Measurements from ENCODE around the gene FGF1.

FGF1 gene

DNA sequence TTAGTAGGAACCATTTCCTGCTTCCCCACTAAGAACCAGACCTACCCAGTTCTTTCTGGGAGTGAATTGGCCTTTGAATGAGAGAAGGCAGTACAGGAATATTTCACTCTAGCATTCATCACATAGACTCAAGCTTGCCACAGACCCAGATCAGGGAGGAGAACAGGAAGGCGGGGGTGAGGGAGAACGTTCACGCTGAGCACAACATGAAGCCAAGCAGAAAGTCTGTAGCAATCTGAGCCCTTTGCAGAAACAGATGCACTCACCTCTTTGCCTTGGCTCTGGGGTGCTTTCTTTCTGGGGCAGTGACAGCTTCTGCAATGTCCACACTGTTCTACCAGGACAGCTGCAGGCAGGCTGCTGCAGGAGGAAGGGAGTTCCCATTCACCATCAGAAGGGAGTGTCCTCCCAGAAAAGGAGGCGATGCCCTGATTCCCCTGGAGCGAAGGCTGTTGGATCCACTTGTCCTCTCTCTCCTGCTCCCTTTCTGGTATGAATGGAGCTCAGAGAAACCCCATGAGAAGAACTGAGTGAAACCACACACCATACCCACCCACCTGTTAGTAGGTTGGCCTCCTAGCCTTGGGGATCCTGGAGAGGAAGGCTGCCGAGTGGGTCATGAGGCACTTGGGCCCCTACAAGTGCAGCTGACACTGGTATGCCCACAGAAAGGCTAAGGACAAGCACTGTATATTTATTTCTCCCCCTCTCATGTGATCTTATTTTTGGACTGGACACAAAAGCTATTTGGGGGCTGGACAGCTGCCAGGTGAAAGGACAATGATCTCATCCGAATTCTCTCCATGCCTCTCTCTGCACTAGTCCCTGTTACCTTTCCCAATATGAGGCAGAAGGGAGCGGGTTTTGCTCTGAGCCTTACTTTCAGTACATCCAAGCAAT lies 11.7 kb upstream of the FGF1 start:
- DNase-seq (ENCODE audit: low read depth, low spot score) = no peak

DNA sequence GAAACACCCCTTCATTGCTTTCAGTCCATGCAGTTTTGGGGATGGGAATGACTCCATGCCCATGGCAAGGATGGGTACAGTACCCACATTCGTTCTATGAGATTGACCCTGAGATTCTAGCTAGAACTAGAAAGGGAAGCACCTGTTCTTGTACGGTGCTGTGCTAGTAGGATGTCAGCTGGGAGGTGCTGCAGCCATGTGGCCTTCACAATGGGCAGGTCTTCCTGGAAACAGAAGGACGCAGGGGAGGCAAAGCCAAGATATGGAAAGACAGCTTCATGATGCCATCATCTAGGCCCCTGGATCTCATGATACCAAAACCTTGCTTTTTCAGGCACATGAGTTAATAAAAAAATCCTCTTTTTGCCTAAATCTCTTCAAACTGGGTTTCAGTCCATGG lies 10.5 kb upstream of the FGF1 start:
- no peak overlapping the region for H3K27ac ChIP-seq
- no peak for DNase-seq (ENCODE audit: low read depth, low spot score)

More for the DNA sequence above, 11.7 kb upstream of the FGF1 start:
- no peak overlapping the region for H3K27ac ChIP-seq

DNA sequence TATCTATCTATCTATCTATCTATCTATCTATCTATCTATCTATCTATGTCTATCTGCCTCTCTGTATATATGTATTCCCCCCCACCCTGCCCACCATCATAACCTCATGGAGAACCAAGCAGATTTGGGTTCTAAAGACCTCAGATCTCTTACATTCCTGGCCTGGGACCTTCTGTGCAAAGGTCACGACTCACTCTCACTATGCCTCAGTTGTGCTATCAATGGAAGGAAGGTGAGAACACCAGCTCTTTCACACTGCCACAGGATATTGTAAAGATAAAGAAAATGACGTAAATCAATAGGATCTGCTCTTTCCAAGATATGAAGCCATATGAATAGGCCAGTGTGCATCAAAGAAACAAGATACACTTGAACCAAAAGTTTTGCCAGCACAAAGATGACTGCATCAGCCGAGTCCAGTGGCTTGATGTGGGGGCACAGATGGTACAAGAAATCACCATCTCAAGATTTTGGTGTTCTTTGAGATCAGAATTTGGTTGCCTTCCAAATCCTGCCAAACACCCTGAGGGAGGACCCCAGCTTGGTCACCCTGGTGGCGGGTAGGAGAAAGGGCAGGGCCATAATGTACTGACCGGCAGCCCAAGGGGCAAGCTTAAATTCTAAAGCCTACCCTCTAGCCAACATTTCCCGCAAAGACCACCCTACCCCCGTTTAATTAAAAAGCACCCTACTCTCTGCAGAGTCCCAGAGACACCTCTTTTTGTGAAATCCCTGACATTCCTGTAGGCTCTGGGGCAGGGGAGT lies 8.4 kb upstream of the FGF1 start:
- no peak for DNase-seq (ENCODE audit: low read depth, low spot score)
- no peak overlapping the region for H3K27ac ChIP-seq

- DNase-seq (ENCODE audit: low read depth, low spot score) = no peak
- no peak overlapping the region for H3K27ac ChIP-seq
Measured at GRCh38 chr5:142692321-142692894, 6.5 kb upstream of the FGF1 start.

DNA sequence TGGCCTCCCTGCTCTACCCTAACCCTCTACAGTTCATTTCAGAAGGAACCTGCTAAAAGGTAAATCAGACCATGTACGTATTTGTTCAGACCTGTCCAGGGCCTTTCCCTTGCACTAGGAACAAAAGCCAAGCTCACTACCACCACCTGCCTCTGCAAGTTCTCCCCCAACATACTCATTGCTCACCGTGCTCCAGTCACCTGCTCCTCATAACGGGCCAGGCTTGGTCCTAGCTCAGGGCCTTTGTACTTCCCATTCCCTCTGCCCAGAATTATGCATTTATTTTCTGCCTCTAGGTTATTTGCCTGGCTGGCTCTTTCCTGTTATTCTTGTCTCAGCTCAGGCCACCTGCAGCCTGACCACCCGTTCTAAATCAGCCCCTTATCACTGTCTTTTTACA lies 4.8 kb upstream of the FGF1 start:
- no peak overlapping the region for H3K27ac ChIP-seq
- no peak for DNase-seq (ENCODE audit: low read depth, low spot score)

DNA sequence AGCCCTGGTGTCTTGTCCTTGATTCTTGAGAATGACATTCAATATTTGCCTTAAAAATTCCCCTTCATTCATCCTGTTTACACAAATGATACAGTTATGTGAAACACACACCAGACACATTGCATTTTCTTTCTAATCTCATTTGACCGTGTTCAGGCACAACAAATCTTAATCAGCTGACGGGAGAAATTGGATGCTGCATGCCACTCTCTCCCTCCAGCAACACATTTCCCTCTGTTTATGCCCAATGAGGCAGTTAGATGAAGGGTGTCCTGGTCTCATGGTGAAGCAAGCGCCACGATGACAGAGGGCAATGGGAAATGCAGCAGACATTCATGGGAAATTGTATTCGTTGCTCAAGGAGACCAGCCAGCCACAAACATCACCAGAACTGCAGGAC lies 3.2 kb upstream of the FGF1 start:
- no peak overlapping the region for H3K27ac ChIP-seq

GRCh38 chr5:142688281-142688989 lies 2.5 kb upstream of the FGF1 start:
- DNase-seq (ENCODE audit: low read depth, low spot score) = no peak

More for the DNA sequence above, 3.2 kb upstream of the FGF1 start:
- no peak for DNase-seq (ENCODE audit: low read depth, low spot score)

DNA sequence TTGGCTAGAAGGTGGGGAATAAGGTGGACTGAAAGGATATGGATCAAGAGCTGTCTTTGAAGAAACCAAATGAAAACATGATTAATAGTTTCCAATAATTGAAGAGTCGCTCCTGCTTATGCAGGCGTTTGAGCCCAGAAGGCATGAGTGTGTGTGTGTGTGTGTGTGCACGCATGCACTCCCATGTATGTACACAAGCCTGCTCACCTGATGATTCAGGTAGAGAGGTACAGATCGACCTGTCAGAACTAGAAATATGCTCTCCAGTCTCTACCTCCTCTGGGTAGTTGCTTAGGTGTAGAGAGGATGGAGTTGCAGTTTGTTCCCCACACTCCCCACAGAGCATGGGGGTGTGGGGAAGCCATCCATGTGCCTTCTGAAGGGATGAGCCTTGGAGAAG lies 1.1 kb upstream of the FGF1 start:
- no peak overlapping the region for H3K27ac ChIP-seq
- peak; percentile 66 for DNase-seq (ENCODE audit: low read depth, low spot score)

More at GRCh38 chr5:142688281-142688989, 2.5 kb upstream of the FGF1 start:
- no peak overlapping the region for H3K27ac ChIP-seq

- DNase-seq (ENCODE audit: low read depth, low spot score) = no peak
Measured at GRCh38 chr5:142686210-142686734, 382 bp upstream of the FGF1 start.

DNA sequence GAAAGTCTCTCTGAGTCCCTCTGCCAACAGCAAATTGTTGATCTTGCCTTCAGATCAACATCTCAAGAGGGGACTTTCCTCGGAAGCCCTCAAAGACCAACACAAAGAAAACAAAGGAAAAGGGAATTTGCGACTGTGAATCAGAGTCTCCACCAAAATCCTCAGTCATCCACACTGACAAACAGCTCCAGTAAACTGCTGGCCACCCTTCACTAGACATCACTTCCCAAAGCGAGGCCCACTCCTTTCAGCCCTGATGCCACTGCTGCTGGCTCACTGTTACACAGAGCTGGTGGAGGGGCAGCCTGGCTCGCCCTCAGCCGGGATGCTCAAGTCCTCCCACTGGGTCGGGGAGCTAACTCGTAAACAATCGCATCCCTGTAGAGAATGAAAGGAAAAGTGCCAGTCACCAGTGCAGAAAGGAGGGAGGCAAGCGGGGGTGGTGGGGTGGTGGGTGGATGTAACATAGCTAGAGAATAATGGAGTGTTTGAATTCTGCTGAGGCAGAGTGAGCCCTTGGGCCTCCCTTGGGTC lies 1.3 kb downstream of the FGF1 start:
- no peak for DNase-seq (ENCODE audit: low read depth, low spot score)
- no peak overlapping the region for H3K27ac ChIP-seq

More at GRCh38 chr5:142686210-142686734, 382 bp upstream of the FGF1 start:
- peak overlapping the region; percentile 25 for H3K27ac ChIP-seq

DNA sequence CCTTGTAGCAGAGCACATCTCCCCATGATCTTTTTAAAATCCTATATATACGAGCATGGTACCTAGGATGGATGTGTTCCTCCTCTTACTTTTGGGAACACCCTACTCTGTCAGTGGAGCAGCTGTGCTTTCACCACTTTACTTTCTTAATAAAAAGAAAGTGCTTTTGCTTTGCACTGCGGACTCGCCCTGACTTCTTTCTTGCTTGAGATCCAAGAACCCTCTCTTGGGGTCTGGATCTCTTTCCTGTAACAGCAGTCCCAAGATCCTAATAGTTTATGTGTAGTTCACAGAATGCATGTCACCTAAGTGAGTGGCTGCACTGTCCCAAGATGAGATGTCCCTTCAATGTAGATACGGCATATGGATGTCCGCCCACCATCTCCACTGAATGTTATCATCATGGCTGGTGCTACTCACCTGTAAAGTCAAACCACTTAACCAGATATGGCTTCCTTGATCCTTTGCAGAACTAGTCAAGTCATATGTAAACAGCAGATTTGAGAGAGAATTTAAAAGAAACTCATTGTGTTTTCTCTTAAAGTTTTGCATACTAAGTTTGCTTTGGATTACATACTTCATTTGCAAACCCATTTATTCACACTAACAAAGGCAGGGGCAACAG lies 1.9 kb downstream of the FGF1 start:
- H3K27ac ChIP-seq = no peak overlapping the region
- DNase-seq (ENCODE audit: low read depth, low spot score) = no peak

DNA sequence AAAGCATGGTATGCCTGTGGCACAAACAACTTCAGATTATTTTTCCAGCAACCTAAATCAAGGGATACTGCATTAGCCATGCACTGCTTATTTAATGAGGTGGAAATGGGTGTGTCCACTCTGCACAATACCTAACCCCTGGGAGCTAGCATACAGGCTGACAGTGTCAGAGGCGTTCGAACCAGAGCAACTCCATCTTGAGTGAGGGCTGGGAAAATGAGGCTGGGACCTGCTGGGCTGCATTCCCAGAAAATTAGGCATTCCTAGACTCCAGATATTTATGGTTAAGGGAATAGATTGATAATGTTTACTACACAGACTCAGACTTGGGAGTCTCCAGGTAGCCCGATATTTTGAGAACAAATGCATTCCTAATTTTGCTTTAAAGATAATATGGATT lies 2.8 kb downstream of the FGF1 start:
- no peak for DNase-seq (ENCODE audit: low read depth, low spot score)
- H3K27ac ChIP-seq = no peak overlapping the region

GRCh38 chr5:142680605-142681259 lies 5.2 kb downstream of the FGF1 start:
- H3K27ac ChIP-seq = peak overlapping the region; percentile 58
- DNase-seq (ENCODE audit: low read depth, low spot score) = peak; percentile 90

DNA sequence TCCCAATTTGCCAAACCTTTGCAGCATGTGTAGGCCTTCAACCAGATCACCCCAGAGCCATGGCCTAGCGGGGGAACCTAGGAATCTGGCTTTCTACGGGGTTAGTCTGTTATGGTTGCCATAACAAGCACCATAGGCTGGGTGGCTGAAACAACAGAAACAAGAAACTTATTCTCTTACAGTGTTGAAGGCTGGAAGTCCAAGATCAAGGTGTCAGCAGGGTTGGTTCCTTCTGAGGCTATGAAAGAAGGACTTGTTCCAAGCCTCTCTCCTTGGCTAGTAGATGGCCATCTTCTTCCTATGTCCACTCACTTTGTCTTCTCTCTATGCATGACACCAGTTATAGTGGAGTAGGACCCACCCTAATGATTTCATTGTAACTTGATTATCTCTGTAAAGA lies 6.1 kb downstream of the FGF1 start:
- H3K27ac ChIP-seq = no peak overlapping the region
- no peak for DNase-seq (ENCODE audit: low read depth, low spot score)

DNA sequence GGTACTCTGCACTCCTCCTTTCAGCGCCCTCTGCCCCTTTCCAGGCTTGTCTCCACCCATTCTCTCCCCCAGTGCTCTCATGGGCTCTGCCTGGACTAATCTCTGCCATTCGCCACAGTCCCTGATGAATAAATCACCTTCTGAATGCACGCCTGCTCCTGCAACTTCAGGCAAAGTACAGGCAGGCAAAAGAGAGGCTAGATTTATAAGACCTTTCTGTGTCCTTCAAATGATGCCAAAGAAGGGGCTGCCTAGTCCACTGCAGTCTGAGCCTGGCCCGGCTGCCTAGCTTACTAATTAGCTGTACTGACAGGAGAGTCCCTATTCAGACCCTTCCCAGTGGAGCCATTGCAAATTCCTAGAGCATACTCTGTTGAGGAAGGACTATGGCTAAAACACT lies 7.4 kb downstream of the FGF1 start:
- DNase-seq (ENCODE audit: low read depth, low spot score) = no peak

DNA sequence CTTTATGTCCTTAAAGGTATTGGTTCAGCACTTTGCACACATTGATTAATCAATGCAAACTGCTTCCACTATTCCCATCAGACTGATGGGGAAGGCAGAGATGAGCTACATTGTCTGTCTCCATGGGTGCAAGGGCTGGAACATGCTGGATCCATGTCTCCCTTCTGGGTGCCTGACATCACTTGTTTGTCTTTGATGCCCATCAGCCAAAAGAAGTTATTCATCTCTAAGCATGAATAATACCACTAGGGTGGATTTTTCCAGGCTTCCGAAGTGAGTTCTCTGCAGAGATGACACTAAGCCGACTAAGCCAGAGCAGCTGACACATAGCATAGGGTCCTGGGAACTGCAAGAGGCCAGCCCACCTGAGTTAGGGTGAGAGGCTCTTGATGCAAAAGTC lies 8.7 kb downstream of the FGF1 start:
- no peak for DNase-seq (ENCODE audit: low read depth, low spot score)
- no peak overlapping the region for H3K27ac ChIP-seq

More for the DNA sequence above, 7.4 kb downstream of the FGF1 start:
- no peak overlapping the region for H3K27ac ChIP-seq

- no peak overlapping the region for H3K27ac ChIP-seq
Measured at GRCh38 chr5:142676318-142676717, 9.6 kb downstream of the FGF1 start.

GRCh38 chr5:142674531-142675469 lies 11.1 kb downstream of the FGF1 start:
- H3K27ac ChIP-seq = no peak overlapping the region
- DNase-seq (ENCODE audit: low read depth, low spot score) = no peak

More at GRCh38 chr5:142676318-142676717, 9.6 kb downstream of the FGF1 start:
- DNase-seq (ENCODE audit: low read depth, low spot score) = no peak

Data from epithelial cell of prostate (primary cell).